Upper lobe of right lung (tissue), 1 donor: ENCODE data around the gene NHSL2. TPM values are rescaled to one million over a fixed set of nuclear protein-coding genes. Genes with fewer than 3 reads are reported as not detected.
A peak's percentile ranks its signal among the peaks of the same experiment; 100 is the strongest.

ENCODE experiments used
- ATAC-seq: fragments of 200-7000 bp; cut with Tn5 transposase; one replicate; pipeline ENCODE4 v1.9.1; 2020; ENCODE audit warnings: mild to moderate bottlenecking, moderate library complexity
- DNase-seq: peaks from one replicate; pipeline ENCODE4 v3.0.0-alpha.2; 2020
- H3K27ac ChIP-seq: fragments of 200-600 bp; one replicate; pipeline ENCODE4 v1.8.0; 2022
- H3K27me3 ChIP-seq: fragments of 200-600 bp; one replicate; pipeline ENCODE4 v1.8.0; 2022; ENCODE audit warnings: mild to moderate bottlenecking
- H3K36me3 ChIP-seq: fragments of 200-600 bp; one replicate; pipeline ENCODE4 v1.8.0; 2022
- H3K4me1 ChIP-seq: fragments of 200-600 bp; one replicate; pipeline ENCODE4 v1.8.0; 2022
- H3K4me3 ChIP-seq: fragments of 200-600 bp; one replicate; pipeline ENCODE4 v1.8.0; 2022; ENCODE audit warnings: mild to moderate bottlenecking
- H3K9me3 ChIP-seq: fragments of 200-600 bp; one replicate; pipeline ENCODE4 v1.8.0; 2022
- CTCF ChIP-seq: fragments of 200-600 bp; IDR thresholded peaks from one replicate; pipeline ENCODE4 v1.8.0; 2022; ENCODE audit warnings: antibody characterized with exemption
- intact Hi-C: fragments of 100-400 bp; cut with DNase I; formaldehyde crosslinking; loops from one replicate; pipeline ENCODE4 v1.11.0; 2022
- total RNA-seq: library from RNA; stranded (reverse); fragmentation: NEBNext Ultra II Directional; extraction: Animal tissue kit (Norgen Biotek cat#: 25700); gene quantifications from one replicate; pipeline ENCODE4 v1.2.1, GENCODE V29; 2021
- donor health status: DM: no; HTN: yes; CAD: no; lungs with severe emphysema.

NHSL2 gene
- total RNA-seq, 1 donor from 2014 or later: 17.3 TPM

- no peaks in the 10 kb centered on the region for H3K36me3 ChIP-seq
- TF ChIP-seq CTCF: no peak
- H3K27ac ChIP-seq: no peak overlapping the region
- intact Hi-C loops: loop anchor here (10.0 kb wide), 1 partner anchor 125 kb away; the partner anchor contains the start of gene RTL5
- no peaks in the 10 kb centered on the region for H3K4me1 ChIP-seq
- no peak overlapping the region for H3K4me3 ChIP-seq
- ATAC-seq (no peak), DNase-seq (no peak)
- no peaks in the 10 kb centered on the region for H3K9me3 ChIP-seq
- H3K27me3 ChIP-seq: no peaks in the 10 kb centered on the region
Measured at GRCh38 chrX:72009731-72010130, 99.1 kb downstream of the NHSL2 start.

GRCh38 chrX:72011734-72012133 is 101.1 kb downstream of the NHSL2 start:
- TF ChIP-seq CTCF: no peak
- Histone ChIP-seq H3K4me3 (no peak overlapping the region), H3K4me1 (no peaks in the 10 kb centered on the region), H3K9me3 (no peaks in the 10 kb centered on the region), H3K27ac (no peak overlapping the region), H3K36me3 (no peaks in the 10 kb centered on the region), H3K27me3 (no peaks in the 10 kb centered on the region)
- intact Hi-C loops: no loop called here
- ATAC-seq: no peak
- no peak for DNase-seq

GRCh38 chrX:72015383-72015782 is 104.7 kb downstream of the NHSL2 start:
- intact Hi-C loops: no loop called here
- ATAC-seq: no peak
- DNase-seq: no peak
- peaks cover 3% of the 10 kb centered on the region for H3K4me1 ChIP-seq
- H3K9me3 ChIP-seq: no peaks in the 10 kb centered on the region
- H3K27ac ChIP-seq: no peak overlapping the region
- H3K27me3 ChIP-seq: no peaks in the 10 kb centered on the region
- TF ChIP-seq CTCF: no peak
- H3K4me3 ChIP-seq: no peak overlapping the region
- no peaks in the 10 kb centered on the region for H3K36me3 ChIP-seq

- Histone ChIP-seq H3K27me3 (no peaks in the 10 kb centered on the region), H3K4me1 (peaks cover 3% of the 10 kb centered on the region)
- no peak for TF ChIP-seq CTCF
Measured at GRCh38 chrX:72016881-72017783, 106.5 kb downstream of the NHSL2 start.

GRCh38 chrX:72018277-72019112 is 107.8 kb downstream of the NHSL2 start:
- intact Hi-C loops: no loop called here
- TF ChIP-seq CTCF: peak; percentile 67
- no peaks in the 10 kb centered on the region for H3K9me3 ChIP-seq
- H3K4me3 ChIP-seq: no peak overlapping the region
- H3K27ac ChIP-seq: no peak overlapping the region
- H3K4me1 ChIP-seq: peaks cover 3% of the 10 kb centered on the region
- ATAC-seq (peak; percentile 100), DNase-seq (peak; percentile 92)
- H3K27me3 ChIP-seq: no peaks in the 10 kb centered on the region
- H3K36me3 ChIP-seq: no peaks in the 10 kb centered on the region

More at GRCh38 chrX:72016881-72017783, 106.5 kb downstream of the NHSL2 start:
- Histone ChIP-seq H3K36me3 (no peaks in the 10 kb centered on the region), H3K27ac (no peak overlapping the region), H3K4me3 (no peak overlapping the region), H3K9me3 (no peaks in the 10 kb centered on the region)
- intact Hi-C loops: no loop called here
- DNase-seq: no peak
- no peak for ATAC-seq
